Activated B cell treated with CpG ODN at 0.5 μM for 24 hours (primary cell): ENCODE results near the gene NPAS2. TPM values are rescaled to one million over a fixed set of nuclear protein-coding genes. Genes with fewer than 3 reads are reported as not detected.

Source experiments
- ATAC-seq: fragments of 200-7000 bp; cut with Tn5 transposase; one replicate; pipeline ENCODE4 v1.10.0; 2021; ENCODE audit warnings: low read depth, mild to moderate bottlenecking, moderate library complexity
- CTCF ChIA-PET: fragments of 350-600 bp; sonication (Branson Sonifier 250); formaldehyde crosslinking; loops from one replicate; lab custom pipeline; 2021; ENCODE audit warnings: antibody characterized with exemption; lab: Charles Lee
- POLR2A ChIA-PET: fragments of 350-600 bp; sonication (Branson Sonifier 250); formaldehyde crosslinking; loops from one replicate; lab custom pipeline; 2021; ENCODE audit warnings: antibody characterized with exemption; lab: Charles Lee
- DNase-seq: peaks from one replicate; pipeline ENCODE4 v3.0.0; 2022
- H3K27ac Mint-ChIP-seq: one replicate; pipeline ENCODE4 v1.8.0; 2020; ENCODE audit warnings: mixed read lengths
- H3K27me3 Mint-ChIP-seq: one replicate; pipeline ENCODE4 v1.8.0; 2021; ENCODE audit warnings: mixed read lengths
- H3K36me3 Mint-ChIP-seq: one replicate; pipeline ENCODE4 v1.8.0; 2021; ENCODE audit warnings: low read depth, mixed read lengths
- H3K4me1 Mint-ChIP-seq: one replicate; pipeline ENCODE4 v1.8.0; 2021; ENCODE audit warnings: mixed read lengths
- H3K4me3 Mint-ChIP-seq: one replicate; pipeline ENCODE4 v1.8.0; 2020; ENCODE audit warnings: mild to moderate bottlenecking, mixed read lengths
- H3K9me3 Mint-ChIP-seq: one replicate; pipeline ENCODE4 v1.8.0; 2020; ENCODE audit warnings: mixed read lengths
- intact Hi-C: fragments of 100-400 bp; cut with micrococcal nuclease; formaldehyde crosslinking; loops from one replicate; pipeline ENCODE4 v1.15.1; 2024
- total RNA-seq: library from RNA; stranded (reverse); gene quantifications from 2 replicates; pipeline ENCODE4 v1.2.3, GENCODE V29; 2022
- TF ChIP-seq, protein P1 (sequence below): fragments of 200-600 bp; IDR thresholded peaks from one replicate; pipeline ENCODE4 v1.8.0; 2022; ENCODE audit warnings: antibody characterized with exemption, mild to moderate bottlenecking

NPAS2 gene
- total RNA-seq, 1 donor from 2014 or later: not detected

DNA sequence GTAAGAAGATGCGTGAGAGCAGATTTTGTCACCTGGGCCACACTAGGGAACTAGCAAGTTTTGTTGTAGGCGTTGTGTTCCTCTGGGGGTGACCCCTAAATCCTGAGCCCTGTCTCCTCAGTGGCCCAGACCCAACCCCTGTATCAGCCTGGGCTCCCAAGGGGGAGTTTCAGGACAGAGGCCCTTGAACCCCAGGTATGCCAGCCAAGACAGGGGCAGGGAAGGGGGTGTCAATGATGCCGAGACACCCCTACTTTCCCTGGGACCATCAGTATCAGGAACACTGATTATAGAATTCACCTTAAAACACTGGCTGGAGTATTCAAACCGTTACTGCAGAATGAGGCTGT, 143.1 kb downstream of the NPAS2 start:
- ChIA-PET POLR2A (no interaction called here), CTCF (no interaction called here)
- Mint-ChIP-seq H3K4me3 (no peak overlapping the region), H3K27ac (no peak overlapping the region), H3K9me3 (no peaks in the 10 kb centered on the region), H3K36me3 (no peaks in the 10 kb centered on the region), H3K4me1 (no peaks in the 10 kb centered on the region), H3K27me3 (peaks cover 9% of the 10 kb centered on the region)
- TF ChIP-seq, protein P1, sequence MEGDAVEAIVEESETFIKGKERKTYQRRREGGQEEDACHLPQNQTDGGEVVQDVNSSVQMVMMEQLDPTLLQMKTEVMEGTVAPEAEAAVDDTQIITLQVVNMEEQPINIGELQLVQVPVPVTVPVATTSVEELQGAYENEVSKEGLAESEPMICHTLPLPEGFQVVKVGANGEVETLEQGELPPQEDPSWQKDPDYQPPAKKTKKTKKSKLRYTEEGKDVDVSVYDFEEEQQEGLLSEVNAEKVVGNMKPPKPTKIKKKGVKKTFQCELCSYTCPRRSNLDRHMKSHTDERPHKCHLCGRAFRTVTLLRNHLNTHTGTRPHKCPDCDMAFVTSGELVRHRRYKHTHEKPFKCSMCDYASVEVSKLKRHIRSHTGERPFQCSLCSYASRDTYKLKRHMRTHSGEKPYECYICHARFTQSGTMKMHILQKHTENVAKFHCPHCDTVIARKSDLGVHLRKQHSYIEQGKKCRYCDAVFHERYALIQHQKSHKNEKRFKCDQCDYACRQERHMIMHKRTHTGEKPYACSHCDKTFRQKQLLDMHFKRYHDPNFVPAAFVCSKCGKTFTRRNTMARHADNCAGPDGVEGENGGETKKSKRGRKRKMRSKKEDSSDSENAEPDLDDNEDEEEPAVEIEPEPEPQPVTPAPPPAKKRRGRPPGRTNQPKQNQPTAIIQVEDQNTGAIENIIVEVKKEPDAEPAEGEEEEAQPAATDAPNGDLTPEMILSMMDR: no peak
- intact Hi-C loops: no loop called here
- DNase-seq: no peak
- ATAC-seq: no peak

DNA sequence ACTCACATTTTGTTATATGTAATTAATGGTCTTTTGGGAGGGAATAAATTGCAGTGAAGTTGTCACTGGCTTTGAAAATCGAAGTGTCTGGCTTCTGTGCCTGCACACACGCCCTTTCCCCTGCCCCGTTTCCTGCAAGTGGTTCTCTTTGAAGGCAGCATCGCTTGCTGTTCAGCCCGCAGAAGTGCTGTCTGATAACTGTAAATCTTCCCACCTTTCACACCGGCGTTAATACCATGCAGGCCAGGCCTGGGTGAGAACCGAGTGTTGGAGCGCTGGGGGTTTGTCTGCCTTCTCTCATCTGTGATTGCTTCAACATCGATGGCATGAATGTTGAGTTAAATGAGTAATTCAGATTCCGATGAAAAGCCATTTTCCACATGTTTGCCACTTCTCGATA, 144.3 kb downstream of the NPAS2 start:
- TF ChIP-seq, protein P1: no peak
- DNase-seq: no peak
- POLR2A ChIA-PET: no interaction called here

DNA sequence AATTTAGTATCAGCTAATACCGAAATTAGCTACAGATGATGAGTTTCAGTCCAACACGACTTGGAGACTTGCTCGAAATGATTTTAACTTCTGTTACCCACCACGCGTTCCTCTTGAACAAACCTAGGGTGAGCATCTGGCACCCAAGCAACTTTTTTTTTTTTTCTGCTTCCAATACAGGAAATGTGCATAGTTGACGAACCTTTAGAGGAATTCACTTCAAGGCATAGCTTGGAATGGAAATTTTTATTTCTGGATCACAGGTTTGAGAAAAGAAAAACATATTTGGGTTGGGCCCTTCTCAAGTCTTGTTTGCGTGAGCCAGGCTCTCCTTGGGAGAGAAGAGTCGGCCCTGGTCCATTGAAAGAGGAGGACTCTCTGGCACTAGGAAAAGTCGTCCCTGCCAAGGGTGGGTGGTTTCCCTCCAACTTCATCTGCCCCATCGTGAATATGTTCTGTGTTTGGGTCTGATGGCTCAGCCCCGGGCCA, 144.8 kb downstream of the NPAS2 start:
- ATAC-seq: no peak
- Mint-ChIP-seq H3K9me3 (no peaks in the 10 kb centered on the region), H3K4me1 (no peaks in the 10 kb centered on the region), H3K4me3 (no peak overlapping the region), H3K36me3 (no peaks in the 10 kb centered on the region), H3K27ac (no peak overlapping the region), H3K27me3 (peaks cover 5% of the 10 kb centered on the region)
- TF ChIP-seq, protein P1: no peak
- DNase-seq: no peak
- intact Hi-C loops: no loop called here
- ChIA-PET CTCF (no interaction called here), POLR2A (no interaction called here)

More for the DNA sequence above, 144.3 kb downstream of the NPAS2 start:
- Mint-ChIP-seq H3K9me3 (no peaks in the 10 kb centered on the region), H3K36me3 (no peaks in the 10 kb centered on the region), H3K27ac (no peak overlapping the region), H3K4me1 (no peaks in the 10 kb centered on the region), H3K4me3 (no peak overlapping the region), H3K27me3 (peaks cover 4% of the 10 kb centered on the region)
- intact Hi-C loops: no loop called here
- ATAC-seq: no peak
- CTCF ChIA-PET: no interaction called here

DNA sequence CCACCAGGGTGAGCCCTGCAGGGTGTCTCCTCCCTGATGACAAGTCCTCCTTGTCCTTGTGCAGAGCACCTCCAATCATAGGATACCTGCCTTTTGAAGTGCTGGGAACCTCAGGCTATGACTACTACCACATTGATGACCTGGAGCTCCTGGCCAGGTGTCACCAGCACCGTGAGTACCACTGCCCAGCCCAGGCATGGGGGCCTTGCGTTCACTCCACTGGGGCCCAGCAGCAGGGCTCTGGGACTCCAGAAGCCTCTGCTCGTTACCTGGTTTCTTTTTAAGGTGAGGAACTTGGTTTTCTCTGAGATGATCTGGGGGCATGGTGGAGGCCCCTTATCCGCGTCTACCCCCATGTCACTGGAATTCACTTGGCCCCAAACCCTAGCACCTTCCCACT, 145.7 kb downstream of the NPAS2 start:
- Mint-ChIP-seq H3K27me3 (peaks cover 5% of the 10 kb centered on the region), H3K4me1 (no peaks in the 10 kb centered on the region), H3K36me3 (no peaks in the 10 kb centered on the region), H3K4me3 (no peak overlapping the region), H3K27ac (no peak overlapping the region), H3K9me3 (no peaks in the 10 kb centered on the region)
- no peak for DNase-seq
- no peak for ATAC-seq
- intact Hi-C loops: no loop called here
- TF ChIP-seq, protein P1: no peak
- ChIA-PET CTCF (no interaction called here), POLR2A (no interaction called here)

DNA sequence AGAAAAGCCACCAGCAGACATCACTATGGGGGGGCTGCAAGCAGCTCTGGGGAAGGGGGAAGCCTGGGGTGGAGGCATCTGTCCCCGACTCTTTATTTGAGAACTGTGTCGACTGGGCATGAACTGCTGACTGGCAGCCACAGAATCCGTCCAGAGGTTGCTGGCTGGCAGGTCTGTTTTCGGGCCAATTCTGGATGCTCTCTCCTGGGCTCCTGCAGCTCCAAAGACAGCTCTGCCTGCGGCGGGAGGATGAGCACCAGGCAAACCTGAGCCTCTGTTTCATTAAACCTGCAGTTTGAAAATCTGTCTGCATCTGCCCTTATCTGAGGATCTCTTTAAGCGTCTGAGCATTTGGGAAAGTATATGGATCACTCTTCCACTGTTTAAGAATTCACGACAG, 147.8 kb downstream of the NPAS2 start:
- intact Hi-C loops: no loop called here
- Mint-ChIP-seq H3K36me3 (no peaks in the 10 kb centered on the region), H3K27ac (no peak overlapping the region), H3K4me3 (no peak overlapping the region), H3K27me3 (peaks cover 8% of the 10 kb centered on the region), H3K9me3 (no peaks in the 10 kb centered on the region), H3K4me1 (no peaks in the 10 kb centered on the region)
- no peak for DNase-seq
- ATAC-seq: no peak
- TF ChIP-seq, protein P1: no peak
- POLR2A ChIA-PET: interaction anchor here (0.7 kb wide), 1 partner anchor 72 kb away, joined by 4 read pairs; no protein-coding TSS in a partner anchor
- CTCF ChIA-PET: no interaction called here
